Psoas muscle (tissue), 8 donors: ENCODE data around the gene RPTOR. TPM values are rescaled to one million over a fixed set of nuclear protein-coding genes. Genes with fewer than 3 reads are reported as not detected.
A peak's percentile ranks its signal among the peaks of the same experiment; 100 is the strongest.

Source experiments
- ATAC-seq, 4 donors: fragments of 200-7000 bp; cut with Tn5 transposase; one replicate each; pipeline ENCODE4 v1.9.1; 2020; ENCODE audit warnings: moderate library complexity in 3 of 4, mild to moderate bottlenecking in 2 of 4
- DNase-seq, 2 donors: peaks; one replicate each; pipeline ENCODE4 v3.0.0-alpha.2; 2020
- H3K27ac ChIP-seq: fragments of 200-600 bp; one replicate; pipeline ENCODE4 v1.8.0; 2022
- H3K27me3 ChIP-seq, 3 donors: fragments of 200-600 bp in 1 of 3; one replicate each; pipeline versions ENCODE4 v1.6.1 to v1.8.0; 2013 to 2022; ENCODE audit warnings: low read length in 2 of 3, mild to moderate bottlenecking in 2 of 3, moderate library complexity in 1 of 3; ENCODE audit not compliant: insufficient read depth in 3 of 3
- H3K36me3 ChIP-seq, 2 donors: fragments of 200-600 bp in 1 of 2; one replicate each; pipeline versions ENCODE4 v1.6.1 to v1.8.0; 2013 to 2022; ENCODE audit warnings: low read depth in 1 of 2, mild to moderate bottlenecking in 1 of 2, moderate library complexity in 1 of 2; ENCODE audit not compliant: insufficient read depth in 1 of 2
- H3K4me1 ChIP-seq: fragments of 200-600 bp; one replicate; pipeline ENCODE4 v1.8.0; 2022
- H3K4me3 ChIP-seq: fragments of 200-600 bp; one replicate; pipeline ENCODE4 v1.8.0; 2022; ENCODE audit warnings: mild to moderate bottlenecking
- H3K9me3 ChIP-seq: fragments of 200-600 bp; one replicate; pipeline ENCODE4 v1.8.0; 2022
- CTCF ChIP-seq: fragments of 200-600 bp; IDR thresholded peaks from one replicate; pipeline ENCODE4 v1.8.0; 2022; ENCODE audit warnings: antibody characterized with exemption
- WGBS, 3 donors: extraction: QIAGEN DNeasy Blood & Tissue Kit; methylation state at CpG; one replicate each; pipeline versions ENCODE4 v1.1.6 to v1.1.7; 2013; 5-methylcytosine and 5-hydroxymethylcytosine counted together
- intact Hi-C, 2 donors: fragments of 100-400 bp; cut with DNase I; formaldehyde crosslinking; loops; one replicate each; pipeline versions ENCODE4 v1.11.0 to v1.14.2; 2022
- polyA plus RNA-seq, 3 donors: library from polyadenylated mRNA; stranded (reverse); fragments of 200-250 nt; gene quantifications; one replicate each; pipeline ENCODE4 v1.2.3, GENCODE V29; 2013
- total RNA-seq, 4 donors: library from RNA; stranded (reverse); fragmentation: NEBNext Ultra II Directional in 2 of 4; extraction: Animal tissue kit (Norgen Biotek cat#: 25700) in 2 of 4; gene quantifications; one replicate each; pipeline versions ENCODE4 v1.2.1 to v1.2.4, GENCODE V29; 2021 to 2023
- donor health status: healthy with polysubstance abuse.
- donor health status: DM: no; HTN: no; CAD: no; lungs with moderate emphysema.
- donor health status: Bipolar disorder and iron deficiency.
- donor health status: healthy.
- donor health status: DM: yes; HTN: yes; CAD: no.
- donor health status: DM: no; HTN: no; CAD: no.
- donor health status: DM: no; HTN: no; CAD: no.
- donor health status: DM: yes; HTN: yes; CAD: no.

The RPTOR gene
- total and polyA plus RNA-seq, 7 donors: 13.6 to 82.2 (median 32.5) TPM

DNA sequence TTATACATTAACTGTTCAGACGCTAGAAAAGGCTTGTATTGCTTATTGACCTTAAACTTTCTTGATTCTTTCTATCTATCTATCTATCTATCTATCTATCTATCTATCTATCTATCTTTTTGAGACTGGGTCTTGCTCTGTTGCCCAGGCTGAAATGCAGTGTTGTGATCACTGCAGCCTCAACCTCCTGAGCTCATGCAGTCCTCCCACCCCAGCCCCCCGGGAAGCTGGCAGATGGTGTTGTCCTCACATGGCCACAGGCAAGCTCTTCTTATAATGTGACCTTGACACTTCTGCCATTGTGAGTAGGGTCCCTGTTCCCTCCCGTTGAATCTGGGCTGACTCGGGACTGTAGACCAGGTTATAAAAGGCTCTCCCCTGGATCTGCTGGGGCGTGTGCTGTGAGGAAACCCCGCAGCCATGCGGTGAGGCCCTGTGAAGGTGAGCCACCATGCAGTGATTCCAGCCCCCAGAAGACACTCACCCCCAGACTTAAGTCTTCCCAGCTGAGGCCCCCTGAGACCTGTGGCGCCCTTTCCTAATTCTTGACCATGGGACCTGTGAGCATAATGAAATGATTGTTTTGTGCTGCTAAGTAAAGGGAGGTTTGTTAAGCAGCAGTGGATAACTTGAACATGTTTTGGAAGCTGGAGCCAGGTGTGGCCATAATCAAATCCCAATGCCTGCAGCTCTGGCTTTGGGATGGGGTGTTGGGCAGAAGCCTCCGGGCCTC is 54.3 kb downstream of the RPTOR start:
- 91 to 94% (median 92%) methylated on average over 9 of the region's 9 CpGs for WGBS, 3 donors
- no peaks in the 10 kb centered on the region for H3K36me3 ChIP-seq
- no peak overlapping the region for H3K27ac ChIP-seq
- intact Hi-C loops: no loop called here
- H3K4me3 ChIP-seq: no peak overlapping the region
- peaks cover 24% of the 10 kb centered on the region for H3K4me1 ChIP-seq
- H3K27me3 ChIP-seq: no peaks in the 10 kb centered on the region
- no peak for DNase-seq
- no peak for TF ChIP-seq CTCF
- ATAC-seq: no peak
- H3K9me3 ChIP-seq: no peaks in the 10 kb centered on the region

- intact Hi-C loops: no loop called here
- Histone ChIP-seq H3K9me3 (no peaks in the 10 kb centered on the region), H3K27ac (no peak overlapping the region), H3K27me3 (no peaks in the 10 kb centered on the region), H3K4me1 (peaks cover 18% of the 10 kb centered on the region), H3K4me3 (no peak overlapping the region), H3K36me3 (no peaks in the 10 kb centered on the region)
- no peak for TF ChIP-seq CTCF
- ATAC-seq: peak in 3 of 4 donors; percentile 30 to 41 (median 38)
- no peak for DNase-seq
- WGBS, 3 donors: 65 to 73% (median 71%) methylated on average over 8 of the region's 8 CpGs
Observed at GRCh38 chr17:80599546-80600305, 55.1 kb downstream of the RPTOR start.

DNA sequence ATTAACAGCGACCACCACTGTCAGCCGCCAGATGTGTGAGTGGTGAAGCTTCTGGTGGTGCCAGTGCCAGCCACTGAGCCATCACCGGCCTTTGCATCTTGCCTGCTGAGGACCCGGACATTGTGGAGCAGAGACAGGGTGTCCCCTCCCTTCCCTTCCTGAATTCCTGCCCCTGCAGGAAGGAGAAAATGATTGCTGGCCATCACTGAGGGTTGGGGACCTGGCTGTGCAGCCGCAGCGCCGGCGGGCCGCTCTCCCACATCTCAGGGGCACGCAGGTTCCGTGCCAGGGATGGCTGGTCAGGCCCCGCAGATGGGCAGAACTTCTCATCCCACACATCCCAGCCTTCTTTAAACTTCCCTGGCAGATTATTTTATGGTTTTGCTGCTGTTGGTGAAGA is 56.5 kb downstream of the RPTOR start:
- TF ChIP-seq CTCF: no peak
- Histone ChIP-seq H3K9me3 (no peaks in the 10 kb centered on the region), H3K27ac (no peak overlapping the region), H3K4me1 (peaks cover 17% of the 10 kb centered on the region), H3K27me3 (no peaks in the 10 kb centered on the region), H3K4me3 (no peak overlapping the region), H3K36me3 (no peaks in the 10 kb centered on the region)
- ATAC-seq: no peak
- no peak for DNase-seq
- 76 to 91% (median 83%) methylated on average over 12 of the region's 12 CpGs for whole genome bisulfite sequencing, 3 donors
- intact Hi-C loops: no loop called here

GRCh38 chr17:80603396-80603795 is 58.8 kb downstream of the RPTOR start:
- no peaks in the 10 kb centered on the region for H3K36me3 ChIP-seq
- intact Hi-C loops: no loop called here
- no peak for TF ChIP-seq CTCF
- DNase-seq: no peak
- no peaks in the 10 kb centered on the region for H3K4me1 ChIP-seq
- 92 to 96% (median 93%) methylated on average over 10 of the region's 10 CpGs for WGBS, 3 donors
- no peak overlapping the region for H3K27ac ChIP-seq
- ATAC-seq: no peak
- H3K27me3 ChIP-seq: no peaks in the 10 kb centered on the region
- no peaks in the 10 kb centered on the region for H3K9me3 ChIP-seq
- H3K4me3 ChIP-seq: no peak overlapping the region
